ENCODE data around the gene RFX2.

DNA sequence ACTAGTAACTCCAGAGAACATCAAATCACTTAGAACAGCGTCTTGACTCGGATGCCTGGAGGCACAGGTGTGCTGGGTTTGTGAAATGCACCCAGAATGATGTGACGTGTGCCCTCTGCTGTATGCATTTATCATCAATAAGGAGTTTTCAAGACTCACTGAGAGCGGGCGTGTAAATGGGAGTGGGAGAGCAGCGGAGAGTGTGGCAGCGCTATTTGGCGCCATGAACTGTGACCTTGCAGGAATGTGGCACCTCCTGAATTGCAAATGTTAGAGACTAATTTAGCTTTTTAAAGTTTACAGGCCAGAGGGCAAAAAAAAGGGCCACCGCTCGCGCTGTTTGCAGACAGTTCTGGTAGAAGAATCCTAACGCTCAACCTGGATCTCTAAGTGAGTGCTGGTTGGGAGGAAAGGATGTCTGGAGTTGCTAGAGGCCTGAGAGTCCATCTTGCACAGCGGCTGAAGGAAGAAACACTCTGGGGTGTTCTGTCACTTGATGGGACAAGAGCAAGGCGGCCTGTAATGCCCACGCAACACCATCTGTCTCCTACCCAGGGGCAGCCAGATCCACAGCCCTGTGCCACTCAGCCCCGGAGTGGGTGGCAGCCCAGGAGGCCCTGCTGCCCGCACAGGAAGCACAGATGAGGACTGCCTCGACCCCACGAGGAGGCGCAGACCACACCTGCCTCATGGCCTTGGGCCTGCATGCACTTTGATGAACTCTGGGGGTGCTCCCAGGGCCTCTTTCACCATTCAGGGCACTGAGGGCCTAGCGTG is 152.0 kb downstream of the RFX2 start:
- TF ChIP-seq, protein P1, sequence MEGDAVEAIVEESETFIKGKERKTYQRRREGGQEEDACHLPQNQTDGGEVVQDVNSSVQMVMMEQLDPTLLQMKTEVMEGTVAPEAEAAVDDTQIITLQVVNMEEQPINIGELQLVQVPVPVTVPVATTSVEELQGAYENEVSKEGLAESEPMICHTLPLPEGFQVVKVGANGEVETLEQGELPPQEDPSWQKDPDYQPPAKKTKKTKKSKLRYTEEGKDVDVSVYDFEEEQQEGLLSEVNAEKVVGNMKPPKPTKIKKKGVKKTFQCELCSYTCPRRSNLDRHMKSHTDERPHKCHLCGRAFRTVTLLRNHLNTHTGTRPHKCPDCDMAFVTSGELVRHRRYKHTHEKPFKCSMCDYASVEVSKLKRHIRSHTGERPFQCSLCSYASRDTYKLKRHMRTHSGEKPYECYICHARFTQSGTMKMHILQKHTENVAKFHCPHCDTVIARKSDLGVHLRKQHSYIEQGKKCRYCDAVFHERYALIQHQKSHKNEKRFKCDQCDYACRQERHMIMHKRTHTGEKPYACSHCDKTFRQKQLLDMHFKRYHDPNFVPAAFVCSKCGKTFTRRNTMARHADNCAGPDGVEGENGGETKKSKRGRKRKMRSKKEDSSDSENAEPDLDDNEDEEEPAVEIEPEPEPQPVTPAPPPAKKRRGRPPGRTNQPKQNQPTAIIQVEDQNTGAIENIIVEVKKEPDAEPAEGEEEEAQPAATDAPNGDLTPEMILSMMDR (IDR thresholded peaks at IDR 0.05), result no peak
- TF ChIP-seq POLR2A (IDR thresholded peaks at IDR 0.05), result no peak
